RWPE2 (cell line): ENCODE data around the gene JADE3.
"Not testable (repeated sequence)": the region's sequence is repeated elsewhere in the genome, so short reads cannot be mapped to it uniquely, and the experiment has no call there.

Experiments
- ATAC-seq: fragments of 200-7000 bp; cut with Tn5 transposase; 3 replicates; pipeline ENCODE4 v1.9.1; 2021; ENCODE audit warnings: low read depth
- DNase-seq: peaks from one replicate; pipeline ENCODE4 v3.0.0-alpha.2; 2020; ENCODE audit warnings: low spot score
- H3K27ac ChIP-seq: fragments of 450-650 bp; 2 replicates; pipeline ENCODE4 v1.5.1; 2017; ENCODE audit warnings: mild to moderate bottlenecking; ENCODE audit not compliant: poor library complexity, severe bottlenecking
- H3K27me3 ChIP-seq: fragments of 250-450 bp; sonication (Bioruptor Pico); 2 replicates; pipeline ENCODE4 v1.5.1; 2021; ENCODE audit warnings: mild to moderate bottlenecking, moderate library complexity; ENCODE audit not compliant: insufficient read depth, poor library complexity, severe bottlenecking
- H3K36me3 ChIP-seq: fragments of 250-450 bp; sonication (Bioruptor Pico); 2 replicates; pipeline ENCODE4 v1.5.1; 2020; ENCODE audit warnings: low read depth, mild to moderate bottlenecking, moderate library complexity
- H3K4me1 ChIP-seq: fragments of 250-450 bp; sonication (Bioruptor Pico); 2 replicates; pipeline ENCODE4 v1.5.1; 2021; ENCODE audit warnings: mild to moderate bottlenecking, moderate library complexity; ENCODE audit not compliant: insufficient read depth, poor library complexity, severe bottlenecking
- H3K4me3 ChIP-seq: fragments of 250-450 bp; sonication (Bioruptor Pico); 2 replicates; pipeline ENCODE4 v1.5.1; 2021; ENCODE audit warnings: mild to moderate bottlenecking, moderate library complexity; ENCODE audit not compliant: severe bottlenecking
- H3K9me3 ChIP-seq: fragments of 250-450 bp; sonication (Bioruptor Pico); 2 replicates; pipeline ENCODE4 v1.5.1; 2021; ENCODE audit warnings: mild to moderate bottlenecking, moderate library complexity; ENCODE audit not compliant: severe bottlenecking
- CTCF ChIP-seq: fragments of 450-650 bp; IDR thresholded peaks from one replicate; pipeline ENCODE4 v1.5.1; 2017; ENCODE audit warnings: mild to moderate bottlenecking, moderate library complexity; ENCODE audit not compliant: poor library complexity, severe bottlenecking

JADE3 gene

DNA sequence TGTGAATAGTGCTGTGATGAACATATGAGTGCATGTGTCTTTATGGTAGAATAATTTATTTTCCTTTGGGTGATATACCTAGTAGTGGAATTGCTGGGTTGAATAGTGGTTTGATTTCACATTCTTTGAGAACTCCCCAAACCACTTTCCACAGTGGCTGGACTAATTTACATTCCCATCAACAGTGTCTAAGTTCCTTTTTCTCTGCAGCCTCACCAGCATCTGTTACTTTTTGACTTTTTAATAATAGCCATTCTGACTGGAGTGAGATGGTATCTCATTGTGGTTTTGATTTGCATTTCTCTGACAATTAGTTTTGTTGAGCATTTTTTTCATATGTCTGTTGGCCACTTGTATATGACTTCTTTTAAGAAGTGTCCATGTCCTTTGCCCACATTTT lies 29.1 kb downstream of the JADE3 start:
- H3K9me3 ChIP-seq, result no peaks in the 10 kb centered on the region
- H3K36me3 ChIP-seq, result no peaks in the 10 kb centered on the region
- no peaks in the 10 kb centered on the region for H3K4me1 ChIP-seq
- no peak overlapping the region for H3K4me3 ChIP-seq
- ATAC-seq, result no peak
- H3K27me3 ChIP-seq, result no peaks in the 10 kb centered on the region
- no peak for TF ChIP-seq CTCF
- no peak overlapping the region for H3K27ac ChIP-seq
- DNase-seq, result no peak

DNA sequence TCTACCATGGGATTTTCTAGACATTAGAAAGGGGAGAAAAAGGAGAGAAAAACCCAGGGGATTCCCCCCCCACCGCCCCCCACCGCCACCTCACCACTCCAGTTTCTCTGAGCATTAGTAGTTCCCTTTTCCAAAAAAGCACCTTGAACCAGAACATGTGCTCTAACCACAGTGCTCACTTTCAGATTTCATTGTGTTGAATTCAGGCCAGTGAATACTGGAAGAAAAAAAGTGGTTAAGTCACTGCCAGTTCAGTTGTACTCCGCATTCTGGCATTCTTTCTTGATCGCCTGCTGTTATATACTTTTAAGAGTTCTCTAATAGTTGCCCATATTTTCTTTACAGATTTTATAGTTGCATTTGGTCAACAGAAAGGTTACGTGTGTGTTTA lies 40.9 kb downstream of the JADE3 start:
- ATAC-seq, result no peak
- no peaks in the 10 kb centered on the region for H3K4me1 ChIP-seq
- no peaks in the 10 kb centered on the region for H3K27me3 ChIP-seq
- H3K9me3 ChIP-seq, result no peaks in the 10 kb centered on the region
- no peak overlapping the region for H3K4me3 ChIP-seq
- no peak for TF ChIP-seq CTCF
- DNase-seq, result no peak
- H3K27ac ChIP-seq, result no peak overlapping the region
- no peaks in the 10 kb centered on the region for H3K36me3 ChIP-seq

GRCh38 chrX:46953597-46953996 lies 41.4 kb downstream of the JADE3 start:
- DNase-seq (no peak), ATAC-seq (no peak)
- Histone ChIP-seq H3K4me1 (no peaks in the 10 kb centered on the region), H3K9me3 (no peaks in the 10 kb centered on the region), H3K36me3 (no peaks in the 10 kb centered on the region), H3K27ac (no peak overlapping the region), H3K27me3 (no peaks in the 10 kb centered on the region), H3K4me3 (no peak overlapping the region)
- no peak for TF ChIP-seq CTCF

GRCh38 chrX:46954716-46955115 lies 42.5 kb downstream of the JADE3 start:
- H3K27me3 ChIP-seq, result no peaks in the 10 kb centered on the region
- no peak overlapping the region for H3K4me3 ChIP-seq
- no peak for DNase-seq
- no peak overlapping the region for H3K27ac ChIP-seq
- H3K9me3 ChIP-seq, result no peaks in the 10 kb centered on the region
- ATAC-seq, result no peak
- H3K36me3 ChIP-seq, result no peaks in the 10 kb centered on the region
- no peaks in the 10 kb centered on the region for H3K4me1 ChIP-seq
- no peak for TF ChIP-seq CTCF

GRCh38 chrX:46956589-46956988 lies 44.4 kb downstream of the JADE3 start:
- not testable (repeated sequence) for H3K36me3 ChIP-seq, H3K4me1 ChIP-seq, H3K4me3 ChIP-seq, H3K27ac ChIP-seq, H3K27me3 ChIP-seq, H3K9me3 ChIP-seq, DNase-seq, ATAC-seq
